Tibial artery (tissue), 4 donors: ENCODE data around the gene AXIN2.

Source experiments
- DNase-seq, 2 donors: peaks; one replicate each; pipeline ENCODE4 v3.0.0-alpha.2; 2019
- H3K27ac ChIP-seq, 2 donors: fragments of 200-600 bp; sonication (generic) in 1 of 2; 1 replicate in 1 of 2; 2 replicates in 1 of 2; pipeline ENCODE4 v1.5.1; 2018 to 2019; ENCODE audit warnings: mild to moderate bottlenecking in 1 of 2
- H3K27me3 ChIP-seq, 2 donors: fragments of 200-600 bp; sonication (generic) in 1 of 2; one replicate each; pipeline versions ENCODE4 v1.5.1 to v1.6.0; 2016 to 2019
- H3K36me3 ChIP-seq, 3 donors: fragments of 200-600 bp; sonication (generic) in 2 of 3; one replicate each; pipeline ENCODE4 v1.5.1; 2016 to 2019; ENCODE audit warnings: mild to moderate bottlenecking in 2 of 3
- H3K4me1 ChIP-seq, 4 donors: fragments of 200-600 bp; sonication (generic) in 2 of 4; 1 replicate in 3 of 4; 2 replicates in 1 of 4; pipeline ENCODE4 v1.5.1; 2016 to 2019
- H3K4me3 ChIP-seq, 2 donors: fragments of 200-600 bp; sonication (generic) in 1 of 2; 1 replicate in 1 of 2; 2 replicates in 1 of 2; pipeline ENCODE4 v1.5.1; 2018 to 2019; ENCODE audit warnings: mild to moderate bottlenecking in 2 of 2
- H3K9me3 ChIP-seq, 3 donors: fragments of 200-600 bp; sonication (generic) in 1 of 3; one replicate each; pipeline ENCODE4 v1.5.1; 2016 to 2019
- intact Hi-C: fragments of 100-400 bp; cut with DNase I; formaldehyde crosslinking; loops from one replicate; pipeline ENCODE4 v1.15.0; 2023; ENCODE audit warnings: low total_unique reads
- TF ChIP-seq, protein P1 (sequence below), 2 experiments: fragments of 200-600 bp in 1 of 2; fragments of 450-650 bp in 1 of 2; IDR thresholded peaks; one replicate each; pipeline ENCODE4 v1.5.1; 2017 to 2019; ENCODE audit warnings: antibody characterized with exemption in 2 of 2, mild to moderate bottlenecking in 1 of 2, moderate library complexity in 1 of 2

AXIN2 gene

DNA sequence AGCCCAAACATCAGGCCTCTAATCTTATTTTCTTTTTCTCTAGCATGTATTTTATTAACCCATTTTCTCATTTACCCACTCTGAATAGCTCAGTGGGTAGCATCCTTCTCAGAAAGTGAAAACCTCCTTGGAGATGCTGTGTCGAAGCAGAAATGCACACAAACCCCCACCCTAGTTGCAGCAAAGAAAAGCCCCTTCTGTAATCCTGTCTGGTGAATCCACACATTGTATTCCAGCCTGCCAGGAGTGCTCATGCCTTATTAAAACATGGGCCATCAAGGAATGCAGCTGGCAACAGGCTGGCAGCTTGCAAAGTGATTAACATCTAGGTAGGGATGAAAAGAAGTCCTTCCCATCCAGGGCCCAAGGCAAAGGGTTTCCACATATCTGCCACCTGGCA, 39.7 kb upstream of the AXIN2 start:
- TF ChIP-seq, protein P1, sequence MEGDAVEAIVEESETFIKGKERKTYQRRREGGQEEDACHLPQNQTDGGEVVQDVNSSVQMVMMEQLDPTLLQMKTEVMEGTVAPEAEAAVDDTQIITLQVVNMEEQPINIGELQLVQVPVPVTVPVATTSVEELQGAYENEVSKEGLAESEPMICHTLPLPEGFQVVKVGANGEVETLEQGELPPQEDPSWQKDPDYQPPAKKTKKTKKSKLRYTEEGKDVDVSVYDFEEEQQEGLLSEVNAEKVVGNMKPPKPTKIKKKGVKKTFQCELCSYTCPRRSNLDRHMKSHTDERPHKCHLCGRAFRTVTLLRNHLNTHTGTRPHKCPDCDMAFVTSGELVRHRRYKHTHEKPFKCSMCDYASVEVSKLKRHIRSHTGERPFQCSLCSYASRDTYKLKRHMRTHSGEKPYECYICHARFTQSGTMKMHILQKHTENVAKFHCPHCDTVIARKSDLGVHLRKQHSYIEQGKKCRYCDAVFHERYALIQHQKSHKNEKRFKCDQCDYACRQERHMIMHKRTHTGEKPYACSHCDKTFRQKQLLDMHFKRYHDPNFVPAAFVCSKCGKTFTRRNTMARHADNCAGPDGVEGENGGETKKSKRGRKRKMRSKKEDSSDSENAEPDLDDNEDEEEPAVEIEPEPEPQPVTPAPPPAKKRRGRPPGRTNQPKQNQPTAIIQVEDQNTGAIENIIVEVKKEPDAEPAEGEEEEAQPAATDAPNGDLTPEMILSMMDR (IDR thresholded peaks at IDR 0.05) = no peak
- H3K4me1 ChIP-seq = peaks cover 0 to 16% (median 9%) of the 10 kb centered on the region in 4 donors
- no peaks in the 10 kb centered on the region for H3K27me3 ChIP-seq
- no peak overlapping the region for H3K27ac ChIP-seq
- H3K9me3 ChIP-seq = no peaks in the 10 kb centered on the region
- H3K36me3 ChIP-seq = no peaks in the 10 kb centered on the region
- intact Hi-C loops = no loop called here
- DNase-seq = no peak
- no peak overlapping the region for H3K4me3 ChIP-seq

DNA sequence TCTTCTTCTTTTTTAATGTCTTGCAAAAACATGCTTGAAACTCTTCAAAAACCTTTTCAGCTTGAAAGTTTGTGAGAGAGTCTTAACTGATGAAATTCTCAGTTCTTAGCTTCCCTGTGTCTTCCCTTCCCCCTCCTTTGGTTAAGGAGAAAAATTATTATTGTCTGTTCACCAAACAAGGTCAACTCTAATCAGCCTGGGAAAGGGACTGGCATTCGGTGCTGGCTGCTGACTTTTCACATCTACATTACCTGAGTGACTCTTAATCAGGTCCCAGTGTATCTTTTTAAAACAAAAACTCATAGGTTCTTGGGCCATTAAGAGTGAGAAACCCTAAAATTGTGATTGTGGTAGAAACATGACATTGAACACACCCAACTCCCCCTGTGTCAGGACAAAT, 39.1 kb upstream of the AXIN2 start:
- Histone ChIP-seq H3K9me3 (no peaks in the 10 kb centered on the region), H3K4me1 (peaks cover 0 to 16% (median 9%) of the 10 kb centered on the region in 4 donors), H3K27ac (no peak overlapping the region), H3K36me3 (no peaks in the 10 kb centered on the region), H3K27me3 (no peaks in the 10 kb centered on the region), H3K4me3 (no peak overlapping the region)
- TF ChIP-seq, protein P1 (IDR thresholded peaks at IDR 0.05) = no peak
- intact Hi-C loops = no loop called here
- DNase-seq = no peak

DNA sequence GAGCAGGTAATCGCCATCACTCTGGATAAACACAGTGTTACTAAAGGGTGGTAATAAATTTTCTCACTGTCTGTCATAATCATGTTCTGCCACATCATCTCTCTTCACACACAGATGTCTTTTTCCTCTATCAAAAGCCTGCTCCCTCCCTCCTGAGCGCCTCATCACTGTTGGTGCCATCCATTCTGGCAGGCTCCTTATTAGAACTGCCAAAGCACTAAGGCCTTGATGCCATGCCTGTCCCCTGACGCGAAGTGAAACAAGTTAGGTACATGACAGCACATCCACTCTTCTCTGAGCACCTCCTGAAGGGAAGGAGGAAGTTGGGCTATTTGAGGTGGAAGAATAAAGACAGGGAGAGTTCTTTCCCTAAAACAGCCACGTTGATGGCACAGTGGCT, 38.2 kb upstream of the AXIN2 start:
- Histone ChIP-seq H3K4me1 (peaks cover 0 to 16% (median 9%) of the 10 kb centered on the region in 4 donors), H3K27ac (no peak overlapping the region), H3K4me3 (no peak overlapping the region), H3K36me3 (no peaks in the 10 kb centered on the region), H3K27me3 (no peaks in the 10 kb centered on the region), H3K9me3 (no peaks in the 10 kb centered on the region)
- no peak for DNase-seq
- TF ChIP-seq, protein P1 (IDR thresholded peaks at IDR 0.05) = no peak
- intact Hi-C loops = no loop called here

DNA sequence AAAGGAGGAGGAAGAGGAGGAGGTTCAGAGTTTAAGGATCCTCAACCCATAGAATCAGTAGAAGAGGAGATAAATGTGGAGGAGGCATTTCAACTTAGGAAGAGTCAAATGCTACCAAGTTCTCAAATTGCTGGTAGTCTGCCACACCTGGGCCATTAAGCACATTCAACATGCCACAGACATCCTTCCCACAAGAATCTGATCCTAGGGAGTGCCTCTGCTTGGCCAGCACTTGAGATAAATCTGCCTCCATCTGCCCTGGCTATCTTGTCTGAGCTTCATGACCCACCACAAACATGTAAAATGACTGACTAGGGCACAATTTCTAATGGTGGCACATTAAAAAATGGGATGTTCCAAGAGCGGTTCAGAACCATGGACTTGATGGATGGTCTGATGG, 37.3 kb upstream of the AXIN2 start:
- Histone ChIP-seq H3K4me1 (peaks cover 0 to 21% (median 9%) of the 10 kb centered on the region in 4 donors), H3K4me3 (no peak overlapping the region), H3K9me3 (no peaks in the 10 kb centered on the region), H3K36me3 (no peaks in the 10 kb centered on the region), H3K27ac (no peak overlapping the region), H3K27me3 (no peaks in the 10 kb centered on the region)
- DNase-seq = no peak
- TF ChIP-seq, protein P1 (IDR thresholded peaks at IDR 0.05) = no peak
- intact Hi-C loops = no loop called here

DNA sequence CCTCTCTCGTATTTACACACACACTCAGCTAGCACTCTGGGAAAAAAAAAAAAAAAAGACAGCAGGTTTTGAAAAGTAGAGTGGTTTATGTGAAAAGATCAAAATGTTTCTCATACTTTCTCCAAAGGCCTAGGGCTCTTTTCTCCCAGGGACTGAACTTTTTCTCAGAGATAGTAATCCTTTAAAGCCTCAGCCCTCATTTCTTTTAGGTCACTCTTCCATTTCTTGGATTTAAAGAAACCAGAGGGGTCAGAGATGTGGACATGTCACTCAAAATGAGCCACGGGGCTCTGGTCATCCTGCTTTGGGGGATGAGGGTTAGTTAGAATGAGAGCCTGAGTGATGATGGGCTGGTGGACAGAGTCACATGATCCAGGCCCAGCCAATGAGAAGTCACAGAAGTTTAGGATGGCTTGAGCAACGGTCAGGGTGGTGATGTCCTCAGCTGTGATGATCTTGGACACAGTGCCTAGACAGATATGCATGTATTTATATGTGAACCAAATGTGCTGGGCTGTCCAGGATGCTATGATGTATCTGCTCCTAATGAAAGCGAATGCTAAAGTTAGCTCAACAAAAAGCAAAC, 33.7 kb upstream of the AXIN2 start:
- Histone ChIP-seq H3K36me3 (no peaks in the 10 kb centered on the region), H3K27ac (no peak overlapping the region), H3K27me3 (no peaks in the 10 kb centered on the region), H3K4me1 (peaks cover 0 to 9% (median 0%) of the 10 kb centered on the region in 4 donors), H3K9me3 (no peaks in the 10 kb centered on the region), H3K4me3 (no peak overlapping the region)
- TF ChIP-seq, protein P1 (IDR thresholded peaks at IDR 0.05) = no peak
- intact Hi-C loops = no loop called here
- no peak for DNase-seq
